ENCODE data around the gene ZFP3. TPM values are rescaled to one million over a fixed set of nuclear protein-coding genes. Genes with fewer than 3 reads are reported as not detected.
"Not testable (repeated sequence)": the region's sequence is repeated elsewhere in the genome, so short reads cannot be mapped to it uniquely, and the experiment has no call there.

Gene ZFP3
- total RNA-seq: 0.77 and 1.3 TPM in 2 replicates

DNA sequence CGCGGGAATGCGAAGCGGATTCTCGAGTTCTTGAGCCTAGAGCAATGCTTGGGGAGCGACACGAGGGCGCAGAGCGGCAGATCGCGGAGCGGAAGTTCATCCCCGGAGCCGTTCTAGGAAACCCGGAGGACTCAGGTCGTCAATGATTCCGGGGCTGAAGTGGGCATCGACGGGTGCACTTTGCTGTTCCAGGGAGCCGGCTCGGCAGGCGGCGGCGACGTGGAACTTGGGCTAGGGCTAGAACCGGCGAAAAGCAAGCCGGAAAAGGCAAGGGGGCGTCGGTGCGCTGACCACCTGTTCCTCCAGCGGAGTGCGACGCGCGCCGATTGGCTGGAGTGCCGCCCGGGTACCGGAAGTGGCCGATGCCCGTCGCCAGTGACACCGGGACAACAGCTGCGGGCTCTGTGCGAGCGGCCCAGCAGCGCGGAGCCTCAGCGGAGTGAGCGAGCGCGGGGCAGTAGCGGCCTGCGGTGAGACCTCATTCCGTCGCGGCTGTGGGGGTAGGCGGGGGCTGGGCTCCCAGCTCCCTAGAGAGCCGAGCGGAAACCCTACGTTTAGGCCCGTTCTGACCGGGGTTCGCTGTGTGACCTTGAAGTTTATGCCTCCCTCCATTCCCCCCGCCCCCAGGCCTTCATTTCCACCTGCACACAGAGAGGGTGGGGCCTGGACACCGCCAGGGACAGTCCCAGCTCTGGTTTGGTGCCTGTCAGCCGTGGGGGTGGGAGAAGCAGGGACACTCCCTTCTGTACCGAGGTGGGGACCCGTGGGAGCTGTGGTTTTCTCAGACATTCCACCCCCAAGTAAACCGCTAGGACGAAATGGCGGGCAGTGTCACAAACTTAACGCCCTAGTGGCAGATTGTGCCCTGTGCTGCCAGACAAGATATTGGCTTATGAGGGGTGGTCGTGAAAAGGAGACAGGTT is at the start of gene ZFP3:
Gene ZFP3 (plus strand): TSS at position 362 of the 923 bp plus-strand sequence. CDS start 13,038 bp downstream, outside the sequence.
- DNase-seq (ENCODE audit: low read depth in 2 of 2): peak; percentile 52 to 73

DNA sequence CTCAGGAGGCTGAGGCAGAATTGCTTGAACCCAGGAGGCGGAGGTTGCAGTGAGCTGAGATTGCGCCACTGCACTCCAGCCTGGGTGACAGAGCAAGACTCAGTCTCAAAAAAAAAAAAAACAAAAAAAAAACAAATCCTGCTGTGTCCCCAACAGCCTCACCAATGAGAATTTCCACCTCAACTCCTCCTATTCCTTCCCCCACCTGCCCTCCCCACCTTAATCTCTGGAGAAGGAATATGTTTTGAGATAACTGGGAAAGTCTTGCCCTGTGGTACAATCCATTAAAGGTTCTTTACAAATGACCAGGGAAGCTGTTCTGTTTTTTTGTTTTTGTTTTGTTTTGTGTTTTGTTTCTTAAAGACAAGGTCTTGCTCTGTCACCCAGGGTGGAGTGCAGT is 48.1 kb upstream of the ZFP3 start:
- not testable (repeated sequence) for DNase-seq (ENCODE audit: low read depth in 2 of 2)

DNA sequence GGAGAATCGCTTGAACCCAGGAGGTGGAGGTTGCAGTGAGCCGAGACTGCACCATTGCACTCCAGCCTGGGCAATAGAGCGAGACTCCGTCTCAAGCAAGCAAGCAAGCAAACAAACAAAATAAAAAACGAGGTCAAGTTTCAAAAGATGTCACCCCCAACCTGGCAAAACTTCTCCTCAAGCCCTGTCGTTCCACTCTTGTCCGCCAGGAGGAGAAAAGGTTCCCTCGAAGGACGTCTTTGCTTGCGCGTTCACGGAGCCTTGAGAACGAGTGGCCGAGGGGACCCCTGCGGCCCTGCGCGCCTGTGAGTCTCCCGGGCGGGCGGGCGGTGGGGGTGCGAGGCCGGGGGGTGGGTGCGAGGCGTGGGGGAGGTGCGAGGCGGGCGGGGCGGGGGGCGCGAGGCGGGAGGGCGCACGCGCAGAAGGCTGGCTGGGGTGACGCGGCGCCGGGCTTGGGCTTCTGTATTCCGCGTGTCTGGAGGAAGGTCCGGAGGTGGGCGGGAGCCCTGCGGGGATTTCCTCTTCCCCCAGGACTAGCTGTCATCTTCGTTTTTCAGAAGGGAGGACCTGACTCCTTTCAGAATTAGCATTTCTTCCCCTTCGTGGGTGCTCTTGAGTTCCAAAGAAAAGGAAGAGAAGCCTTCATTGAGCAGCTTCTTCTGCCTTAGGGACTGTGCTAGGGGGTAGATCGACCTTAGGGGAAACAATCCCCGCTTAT is 46.7 kb upstream of the ZFP3 start:
- peak; percentile 18 to 66 for DNase-seq (ENCODE audit: low read depth in 2 of 2)

DNA sequence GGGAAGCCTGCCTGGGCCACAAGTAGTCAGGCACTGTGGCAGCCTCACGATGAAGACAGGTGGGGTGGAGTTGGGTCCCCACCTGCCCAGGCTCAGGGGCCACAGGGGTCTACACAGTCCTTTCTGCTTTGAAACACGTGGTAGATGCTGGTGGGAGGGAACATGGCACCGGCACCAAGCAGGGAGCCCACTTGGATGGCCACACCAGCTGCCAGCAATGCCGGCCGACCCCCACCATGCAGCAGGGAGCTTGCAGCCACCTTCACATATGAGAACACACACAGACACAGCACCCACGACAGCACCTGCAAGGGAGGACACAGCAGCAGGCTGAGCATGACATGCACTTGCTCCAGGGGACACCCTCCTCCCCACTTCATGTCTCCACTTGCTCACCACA is 45.4 kb upstream of the ZFP3 start:
- no peak for DNase-seq (ENCODE audit: low read depth in 2 of 2)

DNA sequence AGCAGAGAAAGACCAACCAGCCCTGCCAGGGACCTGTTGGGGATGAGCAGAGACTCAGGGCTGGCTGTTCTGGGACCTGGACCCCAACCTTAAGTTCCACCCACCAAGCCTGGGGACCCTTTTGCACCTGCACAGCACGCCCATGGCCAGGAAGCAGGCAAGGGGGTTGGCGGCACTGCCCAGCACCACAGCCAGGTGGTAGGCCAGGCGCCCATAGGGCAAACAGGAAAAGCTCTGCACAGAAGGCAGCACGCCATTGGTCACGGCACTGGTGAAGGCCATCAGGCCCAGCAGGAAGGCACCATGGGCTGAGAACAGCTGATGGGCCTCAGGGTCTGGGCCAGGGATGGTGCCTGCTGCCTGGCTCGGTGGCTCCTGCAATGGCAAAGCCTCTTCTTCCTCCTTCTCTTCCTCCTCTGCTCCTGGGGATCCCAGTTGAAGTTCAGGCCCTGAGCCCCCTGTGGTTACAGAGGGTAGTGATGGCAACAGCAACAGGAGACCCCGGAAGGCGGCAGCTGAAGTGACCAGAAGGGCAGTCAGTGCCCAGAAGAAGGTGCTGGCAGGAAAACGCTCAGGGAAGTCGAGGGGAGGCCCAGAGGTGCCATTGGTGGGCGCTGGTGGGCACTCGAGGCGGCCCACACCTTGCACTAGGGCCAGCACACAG is 44.8 kb upstream of the ZFP3 start:
- no peak for DNase-seq (ENCODE audit: low read depth in 2 of 2)

DNA sequence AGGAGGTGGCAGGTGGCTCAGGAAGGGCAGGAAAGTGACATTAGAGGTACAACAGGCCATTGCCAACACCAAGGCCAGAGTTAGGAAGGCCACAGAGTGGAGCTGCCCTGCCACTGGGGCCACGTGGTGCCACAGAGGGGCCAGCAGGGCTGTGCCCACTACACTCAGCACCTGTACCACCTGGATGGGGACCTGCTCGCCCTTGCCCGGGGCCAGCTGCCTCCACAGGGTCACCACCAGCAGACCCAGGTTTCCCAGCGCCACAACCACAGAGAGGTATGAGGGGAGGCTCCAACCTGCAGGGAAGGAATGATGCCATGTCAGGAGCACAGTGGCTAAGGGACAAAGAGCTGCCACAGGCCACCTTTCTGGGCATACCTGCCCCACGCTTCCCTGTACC is 44.2 kb upstream of the ZFP3 start:
- no peak for DNase-seq (ENCODE audit: low read depth in 2 of 2)

DNA sequence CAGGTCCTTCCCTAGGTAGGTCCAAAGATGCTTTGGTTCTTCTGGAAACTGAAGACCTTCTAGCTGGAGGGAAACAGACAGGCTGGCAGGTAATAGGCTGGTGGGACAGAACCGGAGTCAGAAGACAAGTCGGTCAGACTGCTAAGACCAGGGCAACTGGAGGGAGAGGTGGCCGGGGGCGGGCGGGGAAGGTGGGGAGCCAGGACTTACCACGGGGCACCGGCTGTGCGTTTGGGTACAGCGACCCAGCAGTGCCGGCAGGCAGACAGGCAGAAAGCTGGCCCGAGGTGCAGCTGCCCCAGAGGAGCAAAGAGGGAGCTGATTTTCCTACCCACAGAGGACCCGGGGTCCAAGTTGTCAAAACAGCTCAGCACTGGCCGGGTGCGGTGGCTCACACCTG is 43.6 kb upstream of the ZFP3 start:
- no peak for DNase-seq (ENCODE audit: low read depth in 2 of 2)

DNA sequence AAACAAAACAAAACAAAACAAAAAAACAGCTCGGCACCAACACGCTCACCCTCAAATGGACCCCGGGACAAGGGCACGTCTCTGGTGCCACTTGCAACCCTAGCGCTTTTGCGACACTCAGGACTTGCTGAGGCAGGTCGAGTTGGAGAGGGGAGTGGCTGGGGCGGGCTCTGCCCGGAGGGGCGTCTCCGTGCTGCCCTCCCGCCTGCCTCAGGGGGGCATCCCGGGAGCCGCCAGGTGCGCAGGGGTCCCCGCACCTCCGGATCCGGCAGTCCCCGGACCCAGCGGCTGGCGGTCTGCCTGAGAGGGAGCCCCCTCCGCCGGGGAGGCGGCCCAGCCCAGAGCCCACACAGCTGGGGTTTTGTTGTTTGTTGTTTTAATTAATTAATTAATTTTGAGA is 43.0 kb upstream of the ZFP3 start, which contains the start of gene SLC52A1:
Gene SLC52A1 (minus strand): TSS at position 112 of the 400 bp plus-strand sequence. CDS start 820 bp downstream, outside the sequence.
- no peak for DNase-seq (ENCODE audit: low read depth in 2 of 2)

DNA sequence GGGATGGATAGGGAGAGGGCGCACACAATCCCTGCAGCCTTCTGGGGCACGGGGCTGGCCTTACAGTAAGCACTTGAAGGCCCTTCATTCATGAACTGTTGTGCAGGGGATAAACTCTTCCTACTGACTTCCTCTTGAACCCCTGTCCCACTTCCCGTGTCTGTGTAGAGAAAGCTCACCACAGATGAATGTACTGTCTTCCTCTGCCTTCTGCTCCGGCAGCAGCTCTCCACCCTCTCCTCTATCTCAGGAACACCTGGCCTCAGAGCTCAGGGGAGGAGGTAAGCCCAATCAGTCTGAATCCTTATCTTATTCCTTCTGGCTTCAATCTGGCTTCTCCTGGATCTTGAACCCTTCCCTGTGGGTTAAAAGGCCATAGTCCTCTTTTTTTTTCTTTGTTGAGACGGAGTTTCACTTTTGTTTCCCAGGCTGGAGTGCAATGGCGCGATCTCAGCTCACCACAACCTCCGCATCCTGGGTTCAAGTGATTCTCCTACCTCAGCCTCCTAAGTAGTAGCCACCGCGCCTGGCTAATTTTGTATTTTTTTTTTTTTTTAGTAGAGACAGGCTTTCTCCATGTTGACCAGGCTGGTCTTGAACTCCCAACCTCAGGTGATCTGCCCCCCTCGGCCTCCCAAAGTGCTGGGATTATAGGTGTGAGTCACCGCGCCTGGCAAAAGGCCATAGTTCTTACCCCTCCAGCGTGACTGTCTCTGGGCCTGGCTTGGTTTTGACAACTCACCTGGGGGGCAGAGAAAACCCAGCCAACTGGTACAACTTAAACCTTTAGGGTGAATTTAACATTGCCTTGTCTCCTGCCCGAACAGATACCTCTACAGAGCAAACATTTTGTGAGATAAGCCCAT is 35.9 kb upstream of the ZFP3 start:
- DNase-seq (ENCODE audit: low read depth in 2 of 2): no peak

DNA sequence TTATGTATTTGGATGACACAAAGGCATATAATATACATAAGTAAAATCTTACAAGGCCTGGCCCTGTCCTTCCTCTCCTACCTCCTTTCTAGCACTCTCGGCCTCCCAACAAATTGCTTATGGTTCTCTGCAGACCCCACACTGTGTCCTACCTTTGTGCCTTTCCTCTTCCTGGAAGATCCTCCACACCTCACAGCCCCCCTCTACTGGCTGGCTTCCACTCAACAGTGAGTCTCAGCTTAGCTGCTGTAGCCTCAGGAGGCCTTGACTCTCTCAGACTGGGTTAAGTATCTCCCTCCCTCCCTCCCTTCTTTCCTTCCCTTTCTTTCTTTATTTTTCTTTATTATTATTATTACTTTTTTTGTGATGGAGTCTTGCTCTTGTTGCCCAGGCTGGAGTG is 34.7 kb upstream of the ZFP3 start:
- DNase-seq (ENCODE audit: low read depth in 2 of 2): no peak

DNA sequence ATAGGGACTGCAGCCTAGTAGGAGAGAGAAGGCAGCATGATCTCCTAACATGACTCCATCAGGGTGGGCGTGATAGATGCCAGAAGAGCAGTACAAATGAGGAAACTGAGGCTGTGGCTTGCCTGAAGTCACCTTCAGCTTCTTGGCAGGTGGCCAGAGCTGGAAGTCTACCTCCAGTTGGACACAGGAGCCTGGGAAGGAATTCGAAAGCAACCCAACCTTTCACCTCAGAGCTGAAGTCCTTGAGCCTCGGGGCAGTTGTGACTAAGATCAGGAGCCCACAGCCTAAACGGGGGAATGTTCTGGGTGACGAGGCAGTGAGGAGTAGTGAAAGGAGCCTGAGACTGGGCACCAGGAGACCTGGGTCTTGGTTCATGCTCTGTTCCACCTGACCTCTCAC is 33.6 kb upstream of the ZFP3 start:
- no peak for DNase-seq (ENCODE audit: low read depth in 2 of 2)

DNA sequence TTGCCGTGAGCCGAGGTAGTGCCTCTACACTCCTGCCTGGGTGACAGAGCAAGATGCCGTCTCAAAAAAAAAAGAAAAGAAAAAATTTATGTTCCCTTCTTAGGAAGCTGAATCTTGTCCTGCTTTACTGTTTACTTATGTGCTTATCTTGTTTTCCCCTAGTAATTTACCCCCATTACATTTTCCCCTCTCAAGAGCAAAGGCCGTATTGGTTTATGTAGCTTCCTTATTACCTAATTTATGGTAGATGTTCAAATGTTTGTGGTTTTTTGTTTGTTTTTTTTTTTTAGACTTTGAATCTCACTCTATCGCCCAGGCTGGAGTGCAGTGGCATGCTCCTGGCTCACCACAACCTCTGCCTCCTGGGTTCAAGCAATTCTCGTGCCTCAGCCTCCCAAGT is 32.8 kb upstream of the ZFP3 start:
- no peak for DNase-seq (ENCODE audit: low read depth in 2 of 2)

DNA sequence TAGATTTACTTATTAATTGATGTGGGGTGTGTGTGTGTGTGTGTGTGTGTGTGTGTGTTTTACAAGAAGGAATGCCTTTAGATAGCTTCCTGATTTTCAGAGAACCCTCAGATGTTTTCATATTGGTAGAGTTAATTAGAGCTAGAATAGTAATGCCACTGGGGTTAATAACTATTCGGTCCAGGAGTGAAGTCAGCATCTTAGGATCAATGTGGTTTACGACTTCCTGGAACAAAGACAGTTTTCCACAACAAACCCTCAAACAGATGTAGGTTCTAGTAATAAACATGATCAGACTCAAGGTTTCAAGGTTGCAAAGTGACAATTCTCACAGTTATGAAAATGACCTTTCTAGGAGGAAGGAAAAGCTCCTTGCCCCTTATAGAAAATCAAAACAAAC is 30.8 kb upstream of the ZFP3 start:
- no peak for DNase-seq (ENCODE audit: low read depth in 2 of 2)

DNA sequence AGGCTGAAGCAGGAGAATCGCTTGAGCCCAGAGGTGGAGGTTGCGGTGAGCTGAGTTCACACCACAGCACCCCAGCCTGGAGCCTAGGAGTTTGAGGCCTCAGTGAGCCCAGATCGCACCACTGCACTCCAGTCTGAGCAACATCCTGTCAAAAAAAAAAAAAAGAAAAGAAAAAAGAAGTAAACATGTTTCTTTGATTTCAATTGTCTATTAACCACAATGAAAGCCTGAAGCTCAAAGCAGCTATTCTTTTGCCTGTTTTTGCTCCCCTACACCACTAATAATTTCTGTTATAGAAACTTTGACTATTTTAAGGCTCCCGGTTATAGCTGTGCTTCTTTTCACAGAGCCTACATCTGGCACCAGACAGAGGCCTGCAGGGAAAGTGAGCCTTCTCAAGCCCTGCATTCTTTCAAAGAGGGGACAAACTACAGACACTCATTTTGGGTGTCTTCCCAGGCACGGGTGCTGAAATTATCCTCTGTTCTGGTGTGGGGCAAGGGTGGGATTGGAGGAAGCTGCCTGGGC is 28.9 kb upstream of the ZFP3 start:
- peak in 1 of 2 donors; percentile 10 for DNase-seq (ENCODE audit: low read depth in 2 of 2)

DNA sequence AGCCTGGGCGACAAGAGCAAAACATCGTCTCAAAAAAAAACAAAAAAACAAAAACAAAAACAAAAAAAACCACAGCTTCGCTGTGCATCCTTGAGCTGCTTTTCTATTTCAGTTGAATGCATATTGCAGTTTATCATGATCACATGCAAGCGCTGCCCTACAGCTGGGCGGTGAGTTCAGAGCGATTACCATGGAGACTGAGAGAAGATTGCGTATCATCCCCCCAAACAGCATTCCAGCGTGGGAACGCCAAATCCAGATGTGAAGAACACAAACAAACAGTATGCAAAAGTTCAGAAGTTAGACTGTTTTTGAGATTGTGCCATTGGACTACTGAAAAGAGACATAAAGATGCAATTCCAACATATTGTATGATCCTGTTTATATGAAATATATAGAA is 28.0 kb upstream of the ZFP3 start:
- DNase-seq (ENCODE audit: low read depth in 2 of 2): no peak

DNA sequence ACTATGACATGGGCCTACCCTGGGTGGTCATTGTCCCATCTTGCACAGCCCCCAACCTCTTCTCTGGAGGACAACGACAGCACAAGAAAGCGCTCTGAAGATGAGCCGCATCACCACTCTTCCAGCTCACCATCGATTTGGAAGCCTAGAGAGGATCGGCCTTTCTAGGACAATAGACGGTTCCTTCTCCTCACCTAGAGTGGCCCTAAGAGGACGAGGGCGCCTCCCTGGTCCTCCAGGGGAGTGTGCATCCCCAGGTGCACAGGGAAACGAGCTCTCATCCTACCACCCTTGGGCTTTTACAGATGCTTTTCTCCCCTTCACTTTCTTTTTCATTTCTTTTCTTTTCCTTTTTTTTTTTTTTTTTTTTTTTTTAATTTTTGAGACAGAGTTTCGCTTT is 22.7 kb upstream of the ZFP3 start:
- DNase-seq (ENCODE audit: low read depth in 2 of 2): no peak

DNA sequence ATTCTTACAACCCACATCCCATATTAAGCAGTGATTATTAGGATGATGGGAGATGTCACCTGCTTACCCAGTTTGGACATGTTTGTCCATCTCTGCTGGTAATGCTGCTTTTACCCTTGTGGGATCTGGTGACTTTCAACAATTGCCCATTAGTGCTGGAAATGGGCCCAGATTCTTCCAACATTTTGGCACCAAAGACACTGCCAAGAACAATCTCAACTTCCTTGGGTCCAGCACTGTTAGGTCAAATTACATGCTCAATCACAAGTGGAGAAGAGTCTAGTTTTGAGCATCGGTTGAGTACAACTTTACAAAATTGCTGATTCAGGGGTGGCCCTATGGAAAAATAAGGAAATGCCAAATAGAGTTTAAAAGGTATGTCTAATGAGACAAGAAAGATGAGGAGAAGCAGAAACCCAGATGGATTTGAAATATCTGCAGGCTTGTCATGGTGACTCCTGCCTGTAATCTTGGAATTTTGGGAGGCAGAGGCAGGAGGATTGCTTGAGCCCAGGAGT is 13.0 kb upstream of the ZFP3 start:
- no peak for DNase-seq (ENCODE audit: low read depth in 2 of 2)

DNA sequence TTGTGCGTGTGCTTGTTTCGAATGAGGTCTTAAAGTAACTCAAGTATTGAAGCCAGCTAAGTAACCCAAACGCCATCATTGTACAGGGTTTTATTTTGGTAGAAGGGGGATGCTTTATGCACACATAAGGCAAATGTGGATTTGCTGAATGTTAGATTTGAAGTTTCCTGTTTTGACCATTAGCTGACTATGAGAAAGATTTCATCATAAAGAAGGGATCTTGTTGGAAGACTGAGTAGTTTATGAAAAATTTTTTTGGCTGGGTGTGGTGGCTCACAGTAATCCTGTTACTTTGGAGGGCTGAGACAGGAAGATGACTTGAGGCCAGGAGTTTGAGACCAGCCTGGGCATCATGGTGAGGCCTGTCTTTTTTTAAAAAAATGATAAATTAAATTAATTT is 10.0 kb upstream of the ZFP3 start:
- no peak for DNase-seq (ENCODE audit: low read depth in 2 of 2)

DNA sequence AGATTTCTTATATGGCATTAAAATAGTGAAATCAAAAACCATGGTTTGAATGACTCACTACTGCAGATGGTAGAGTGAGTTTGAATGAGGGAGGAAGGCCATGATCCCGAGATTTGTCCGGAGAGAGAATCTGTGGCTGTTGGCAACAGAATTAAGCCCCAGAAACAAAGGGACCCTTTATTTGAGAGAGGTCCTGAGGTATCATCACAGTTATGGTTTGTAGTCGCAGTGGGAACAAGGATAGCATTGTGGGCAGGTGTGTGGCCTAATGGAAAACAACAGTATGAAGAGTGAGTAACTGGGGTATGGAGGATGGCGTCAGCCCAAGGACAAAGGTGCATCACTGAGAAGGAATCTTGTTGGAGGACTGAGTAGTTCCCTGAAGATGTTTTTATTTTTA is 8.5 kb upstream of the ZFP3 start:
- no peak for DNase-seq (ENCODE audit: low read depth in 2 of 2)

DNA sequence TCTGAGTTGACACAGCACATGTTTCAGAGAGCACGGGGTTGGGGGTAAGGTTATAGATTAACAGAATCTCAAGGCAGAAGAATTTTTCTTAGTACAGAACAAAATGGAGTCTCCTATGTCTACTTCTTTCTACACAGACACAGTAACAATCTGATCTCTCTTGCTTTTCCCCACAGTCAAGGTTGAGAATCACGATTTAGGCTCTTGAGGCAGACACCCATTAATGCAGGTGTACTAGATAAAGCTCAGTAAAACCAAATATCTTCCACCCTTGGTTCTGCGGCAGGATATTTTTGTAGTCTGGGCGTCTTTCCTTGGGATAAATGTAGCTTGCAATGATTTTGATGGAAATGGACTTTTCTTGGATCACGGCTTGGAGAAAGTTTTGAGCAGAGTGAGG is 2.8 kb upstream of the ZFP3 start:
- DNase-seq (ENCODE audit: low read depth in 2 of 2): not testable (repeated sequence)

DNA sequence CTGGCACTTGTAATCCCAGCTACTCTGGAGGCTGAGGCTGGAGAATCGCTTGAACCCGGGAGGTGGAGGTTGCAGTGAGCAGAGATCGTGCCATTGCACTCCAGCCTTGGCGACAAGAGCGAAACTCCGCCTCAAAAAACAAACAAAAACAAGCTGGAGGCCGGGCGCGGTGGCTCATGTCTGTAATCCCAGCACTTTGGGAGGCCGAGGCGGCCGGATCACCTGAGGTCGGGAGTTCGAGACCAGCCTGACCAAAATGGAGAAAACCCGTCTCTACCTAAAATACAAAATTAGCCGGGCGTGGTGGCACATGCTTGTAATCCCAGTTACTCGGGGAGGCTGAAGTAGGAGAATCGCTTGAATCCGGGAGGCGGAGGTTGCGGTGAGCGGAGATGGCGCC is 992 bp upstream of the ZFP3 start:
- not testable (repeated sequence) for DNase-seq (ENCODE audit: low read depth in 2 of 2)

Measured in dermis microvascular lymphatic vessel endothelial cell (primary cell).